Heart right ventricle (tissue), 16 donors: ENCODE results near the gene DUSP7. TPM values are rescaled to one million over a fixed set of nuclear protein-coding genes. Genes with fewer than 3 reads are reported as not detected.

Experiments
- ATAC-seq, 8 donors: fragments of 200-7000 bp; cut with Tn5 transposase; one replicate each; pipeline ENCODE4 v1.9.1; 2020; ENCODE audit warnings: mild to moderate bottlenecking in 8 of 8, moderate library complexity in 8 of 8, moderate number of reproducible peaks in 1 of 8
- DNase-seq, 2 donors: peaks; one replicate each; pipeline ENCODE4 v3.0.0-alpha.2; 2020
- H3K27ac ChIP-seq, 10 donors: fragments of 200-600 bp; sonication (generic) in 2 of 10; one replicate each; pipeline versions ENCODE4 v1.5.0 to v1.8.0; 2020 to 2022; ENCODE audit warnings: mild to moderate bottlenecking in 3 of 10
- H3K27me3 ChIP-seq, 7 donors: fragments of 200-600 bp; one replicate each; pipeline ENCODE4 v1.8.0; 2021 to 2022; ENCODE audit warnings: mild to moderate bottlenecking in 2 of 7
- H3K36me3 ChIP-seq, 9 donors: fragments of 200-600 bp; sonication (generic) in 1 of 9; one replicate each; pipeline versions ENCODE4 v1.5.0 to v1.8.0; 2020 to 2022; ENCODE audit warnings: mild to moderate bottlenecking in 2 of 9
- H3K4me1 ChIP-seq, 9 donors: fragments of 200-600 bp; sonication (generic) in 1 of 9; one replicate each; pipeline versions ENCODE4 v1.5.0 to v1.8.0; 2020 to 2022; ENCODE audit warnings: mild to moderate bottlenecking in 4 of 9
- H3K4me3 ChIP-seq, 10 donors: fragments of 200-600 bp; sonication (generic) in 2 of 10; one replicate each; pipeline versions ENCODE4 v1.5.0 to v1.8.0; 2020 to 2022; ENCODE audit warnings: mild to moderate bottlenecking in 7 of 10, moderate library complexity in 2 of 10
- H3K9me3 ChIP-seq, 11 donors: fragments of 200-600 bp in 10 of 11; sonication (generic) in 2 of 11; one replicate each; pipeline versions ENCODE4 v1.5.0 to v1.8.0; 2013 to 2022; ENCODE audit warnings: mild to moderate bottlenecking in 2 of 11, control low read depth in 1 of 11, moderate library complexity in 1 of 11
- WGBS, 2 donors: extraction: QIAGEN DNeasy Blood & Tissue Kit; methylation state at CpG; one replicate each; pipeline ENCODE4 v1.1.7; 2013; ENCODE audit warnings: inconsistent platforms in 1 of 2; 5-methylcytosine and 5-hydroxymethylcytosine counted together
- intact Hi-C, 10 donors: fragments of 100-400 bp; cut with DNase I; formaldehyde crosslinking; loops; one replicate each; pipeline versions ENCODE4 v1.11.1 to v1.14.2; 2022
- polyA plus RNA-seq, 2 donors: library from polyadenylated mRNA; stranded (reverse); fragments of 200-250 nt; gene quantifications; one replicate each; pipeline ENCODE4 v1.2.3, GENCODE V29; 2013
- total RNA-seq, 10 donors: library from RNA; stranded (reverse); fragmentation: NEBNext Ultra II Directional in 3 of 10; extraction: Animal tissue kit (Norgen Biotek cat#: 25700) in 3 of 10; gene quantifications; one replicate each; pipeline versions ENCODE4 v1.2.1 to v1.2.4, GENCODE V29; 2021 to 2023
- TF ChIP-seq, protein P1 (sequence below), 9 donors: fragments of 200-600 bp; sonication (generic) in 2 of 9; IDR thresholded peaks; one replicate each; pipeline versions ENCODE4 v1.5.0 to v1.8.0; 2021 to 2022; ENCODE audit warnings: antibody characterized with exemption in 9 of 9, mild to moderate bottlenecking in 5 of 9, moderate library complexity in 1 of 9
- donor health status: Arrhythmogenic right ventricular cardiomyopathy.
- donor health status: ischemic (EF 13 %, LVEDD 7.1; RV severe dilation, severe dysfunction).
- donor health status: healthy with polysubstance abuse.
- donor health status: DM: no; HTN: yes; CAD: no.
- donor health status: DM: no; HTN: no; CAD: no.
- donor health status: ischemic (EF 25% LVEDD 6.9; RV normal size, moderate dysfunction).
- donor health status: ischemic (EF 25% LVEDD 5.7; RV mildly dilated, moderate dysfunction).
- donor health status: healthy.
- donor health status: DM: yes; HTN: yes; CAD: no.
- donor health status: Ischemic cardiomyopathy.
- donor health status: ischemic (EF 35%, LVEDD 5.7; RV mildly dilated, moderate dysfunction).
- donor health status: nonischemic (EF 11% LVEDD 7.7; RV severe dilation, severe dysfunction).
- donor health status: DM: yes; HTN: yes; CAD: no.
- donor health status: PGD.
- donor health status: ischemic (EF 29% LVEDD 5.4; RV normal size, mild dysfunction).
- donor health status: nonischemic (EF 23%, LVEDD 6.1; RV moderate dilation, normal function).

Gene DUSP7
- total and polyA plus RNA-seq, 12 donors: 10.4 to 29.7 (median 15.8) TPM

GRCh38 chr3:52052831-52053306 lies 3.5 kb downstream of the DUSP7 start:
- 7 to 10% methylated on average over 10 of the region's 10 CpGs for WGBS, 2 donors
- peak overlapping the region; percentile 84 to 98 (median 96) for H3K27ac ChIP-seq
- intact Hi-C loops: loop anchor here in 8 of 10 donors (1.0 to 5.0 kb wide), 14 partner anchors 29 to 91 kb away; no protein-coding TSS in a partner anchor
- H3K27me3 ChIP-seq: no peaks in the 10 kb centered on the region
- no peaks in the 10 kb centered on the region for H3K9me3 ChIP-seq
- ATAC-seq (peak; percentile 40 to 71 (median 54)), DNase-seq (peak; percentile 86 to 96)
- H3K36me3 ChIP-seq: peaks cover 0 to 59% (median 31%) of the 10 kb centered on the region in 9 donors
- H3K4me3 ChIP-seq: peak overlapping the region; percentile 13 to 98 (median 90)
- TF ChIP-seq, protein P1, sequence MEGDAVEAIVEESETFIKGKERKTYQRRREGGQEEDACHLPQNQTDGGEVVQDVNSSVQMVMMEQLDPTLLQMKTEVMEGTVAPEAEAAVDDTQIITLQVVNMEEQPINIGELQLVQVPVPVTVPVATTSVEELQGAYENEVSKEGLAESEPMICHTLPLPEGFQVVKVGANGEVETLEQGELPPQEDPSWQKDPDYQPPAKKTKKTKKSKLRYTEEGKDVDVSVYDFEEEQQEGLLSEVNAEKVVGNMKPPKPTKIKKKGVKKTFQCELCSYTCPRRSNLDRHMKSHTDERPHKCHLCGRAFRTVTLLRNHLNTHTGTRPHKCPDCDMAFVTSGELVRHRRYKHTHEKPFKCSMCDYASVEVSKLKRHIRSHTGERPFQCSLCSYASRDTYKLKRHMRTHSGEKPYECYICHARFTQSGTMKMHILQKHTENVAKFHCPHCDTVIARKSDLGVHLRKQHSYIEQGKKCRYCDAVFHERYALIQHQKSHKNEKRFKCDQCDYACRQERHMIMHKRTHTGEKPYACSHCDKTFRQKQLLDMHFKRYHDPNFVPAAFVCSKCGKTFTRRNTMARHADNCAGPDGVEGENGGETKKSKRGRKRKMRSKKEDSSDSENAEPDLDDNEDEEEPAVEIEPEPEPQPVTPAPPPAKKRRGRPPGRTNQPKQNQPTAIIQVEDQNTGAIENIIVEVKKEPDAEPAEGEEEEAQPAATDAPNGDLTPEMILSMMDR (IDR thresholded peaks at IDR 0.05): peak; percentile 17 to 79 (median 56)
- H3K4me1 ChIP-seq: peaks cover 12 to 89% (median 77%) of the 10 kb centered on the region in 9 donors

DNA sequence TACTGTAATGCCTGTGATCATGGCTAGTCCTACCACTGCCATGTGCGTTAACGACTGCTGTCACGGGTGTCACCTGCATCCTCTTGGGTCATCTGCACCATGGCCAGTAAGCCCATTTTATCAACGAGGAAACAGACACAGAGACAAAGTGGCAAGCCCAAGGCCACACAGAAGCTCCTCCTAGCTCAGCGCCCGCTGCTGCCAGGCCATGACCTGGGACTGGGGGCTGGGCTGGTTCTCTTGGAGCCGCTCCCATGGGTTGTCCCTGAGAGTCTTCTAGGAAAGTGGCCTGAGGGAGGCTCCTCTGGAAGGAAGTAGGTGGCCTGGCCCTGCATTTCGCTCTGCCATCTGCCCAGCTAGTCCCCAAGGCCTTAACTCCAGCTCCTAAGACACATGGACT lies 4.9 kb downstream of the DUSP7 start:
- H3K4me1 ChIP-seq: peaks cover 24 to 93% (median 86%) of the 10 kb centered on the region in 9 donors
- DNase-seq: no peak
- intact Hi-C loops: loop anchor here in 4 of 10 donors (5.0 kb wide), 4 partner anchors 49 to 91 kb away; no protein-coding TSS in a partner anchor

GRCh38 chr3:52050571-52050970 lies 5.8 kb downstream of the DUSP7 start:
- H3K9me3 ChIP-seq: no peaks in the 10 kb centered on the region
- H3K4me1 ChIP-seq: peaks cover 30 to 97% (median 92%) of the 10 kb centered on the region in 9 donors
- ATAC-seq (no peak), DNase-seq (no peak)
- H3K4me3 ChIP-seq: no peak overlapping the region
- 80% methylated on average over 21 of the region's 21 CpGs for WGBS, 2 donors
- TF ChIP-seq, protein P1 (IDR thresholded peaks at IDR 0.05): no peak
- intact Hi-C loops: loop anchor here in 4 of 10 donors (5.0 kb wide), 4 partner anchors 48 to 92 kb away; no protein-coding TSS in a partner anchor
- H3K27me3 ChIP-seq: no peaks in the 10 kb centered on the region
- H3K36me3 ChIP-seq: peaks cover 0 to 59% (median 31%) of the 10 kb centered on the region in 9 donors
- peak overlapping the region in 8 of 10 donors; percentile 10 to 98 (median 44) for H3K27ac ChIP-seq

More for the DNA sequence above, 4.9 kb downstream of the DUSP7 start:
- Histone ChIP-seq H3K9me3 (no peaks in the 10 kb centered on the region), H3K4me3 (peak overlapping the region in 4 of 10 donors; percentile 80 to 98 (median 92)), H3K27me3 (no peaks in the 10 kb centered on the region), H3K36me3 (peaks cover 0 to 59% (median 31%) of the 10 kb centered on the region in 9 donors), H3K27ac (peak overlapping the region; percentile 84 to 98 (median 96))
- TF ChIP-seq, protein P1 (IDR thresholded peaks at IDR 0.05): no peak
- 57 to 75% methylated on average over 8 of the region's 8 CpGs for WGBS, 2 donors
- ATAC-seq: no peak

- peak overlapping the region in 9 of 10 donors; percentile 15 to 98 (median 36) for H3K27ac ChIP-seq
- H3K4me1 ChIP-seq: peaks cover 30 to 92% (median 86%) of the 10 kb centered on the region in 9 donors
- H3K4me3 ChIP-seq: no peak overlapping the region
- H3K36me3 ChIP-seq: peaks cover 0 to 59% (median 31%) of the 10 kb centered on the region in 9 donors
- intact Hi-C loops: loop anchor here in 2 of 10 donors (5.0 kb wide), 2 partner anchors 37 to 42 kb away; no protein-coding TSS in a partner anchor
- TF ChIP-seq, protein P1 (IDR thresholded peaks at IDR 0.05): no peak
- 77 to 86% methylated on average over 2 of the region's 2 CpGs for WGBS, 2 donors
- no peak for ATAC-seq
- no peaks in the 10 kb centered on the region for H3K27me3 ChIP-seq
- DNase-seq: no peak
- H3K9me3 ChIP-seq: no peaks in the 10 kb centered on the region
These were observed 6.9 kb downstream of the DUSP7 start for GRCh38 chr3:52049503-52049902.
